Measurements from ENCODE around the gene LTBP1. TPM values are rescaled to one million over a fixed set of nuclear protein-coding genes. Genes with fewer than 3 reads are reported as not detected.

LTBP1 gene
- total and polyA plus RNA-seq, 11 donors, result 23.5 to 150 (median 102) TPM

GRCh38 chr2:33274524-33274923 lies 327.8 kb downstream of the LTBP1 start:
- intact Hi-C loops (cut with DNase I), result loop anchor here in 7 of 10 donors (5.0 to 10.0 kb wide), 5 partner anchors 100 to 500 kb away; no protein-coding TSS in a partner anchor
- Histone ChIP-seq H3K27me3 (no peaks in the 10 kb centered on the region), H3K36me3 (peaks cover 0 to 68% (median 21%) of the 10 kb centered on the region in 9 donors), H3K27ac (no peak overlapping the region), H3K9me3 (no peaks in the 10 kb centered on the region), H3K4me3 (no peak overlapping the region), H3K4me1 (peaks cover 0 to 19% (median 0%) of the 10 kb centered on the region in 12 donors)
- ATAC-seq (no peak), DNase-seq (no peak)
- WGBS, 4 donors, result 90 to 92% (median 91%) methylated on average over 5 of the region's 5 CpGs
- TF ChIP-seq POLR2A (IDR thresholded peaks at IDR 0.05), result no peak
- TF ChIP-seq, protein P1, sequence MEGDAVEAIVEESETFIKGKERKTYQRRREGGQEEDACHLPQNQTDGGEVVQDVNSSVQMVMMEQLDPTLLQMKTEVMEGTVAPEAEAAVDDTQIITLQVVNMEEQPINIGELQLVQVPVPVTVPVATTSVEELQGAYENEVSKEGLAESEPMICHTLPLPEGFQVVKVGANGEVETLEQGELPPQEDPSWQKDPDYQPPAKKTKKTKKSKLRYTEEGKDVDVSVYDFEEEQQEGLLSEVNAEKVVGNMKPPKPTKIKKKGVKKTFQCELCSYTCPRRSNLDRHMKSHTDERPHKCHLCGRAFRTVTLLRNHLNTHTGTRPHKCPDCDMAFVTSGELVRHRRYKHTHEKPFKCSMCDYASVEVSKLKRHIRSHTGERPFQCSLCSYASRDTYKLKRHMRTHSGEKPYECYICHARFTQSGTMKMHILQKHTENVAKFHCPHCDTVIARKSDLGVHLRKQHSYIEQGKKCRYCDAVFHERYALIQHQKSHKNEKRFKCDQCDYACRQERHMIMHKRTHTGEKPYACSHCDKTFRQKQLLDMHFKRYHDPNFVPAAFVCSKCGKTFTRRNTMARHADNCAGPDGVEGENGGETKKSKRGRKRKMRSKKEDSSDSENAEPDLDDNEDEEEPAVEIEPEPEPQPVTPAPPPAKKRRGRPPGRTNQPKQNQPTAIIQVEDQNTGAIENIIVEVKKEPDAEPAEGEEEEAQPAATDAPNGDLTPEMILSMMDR (IDR thresholded peaks at IDR 0.05), result no peak

GRCh38 chr2:33275689-33276444 lies 329.1 kb downstream of the LTBP1 start:
- ATAC-seq (peak; percentile 40 to 80 (median 71)), DNase-seq (peak in 4 of 5 donors; percentile 29 to 66 (median 44))
- TF ChIP-seq, protein P1 (IDR thresholded peaks at IDR 0.05), result no peak
- no peak for TF ChIP-seq POLR2A (IDR thresholded peaks at IDR 0.05)
- H3K4me3 ChIP-seq, result no peak overlapping the region
- peaks cover 0 to 21% (median 0%) of the 10 kb centered on the region in 12 donors for H3K4me1 ChIP-seq
- no peaks in the 10 kb centered on the region for H3K27me3 ChIP-seq
- 66 to 81% (median 73%) methylated on average over 12 of the region's 12 CpGs for WGBS, 4 donors
- no peaks in the 10 kb centered on the region for H3K9me3 ChIP-seq
- intact Hi-C loops (cut with DNase I), result loop anchor here in 6 of 10 donors (5.0 to 10.0 kb wide), 4 partner anchors 99 to 501 kb away; no protein-coding TSS in a partner anchor
- peak overlapping the region in 7 of 12 donors; percentile 9 to 89 (median 55) for H3K27ac ChIP-seq
- peaks cover 0 to 81% (median 27%) of the 10 kb centered on the region in 9 donors for H3K36me3 ChIP-seq

GRCh38 chr2:33277002-33277426 lies 330.3 kb downstream of the LTBP1 start:
- 48 to 81% (median 62%) methylated on average over 5 of the region's 5 CpGs for WGBS, 4 donors
- TF ChIP-seq POLR2A (IDR thresholded peaks at IDR 0.05), result no peak
- TF ChIP-seq, protein P1 (IDR thresholded peaks at IDR 0.05), result no peak
- Histone ChIP-seq H3K27ac (peak overlapping the region in 10 of 12 donors; percentile 34 to 89 (median 58)), H3K4me1 (peaks cover 0 to 21% (median 0%) of the 10 kb centered on the region in 12 donors), H3K9me3 (no peaks in the 10 kb centered on the region), H3K27me3 (no peaks in the 10 kb centered on the region), H3K4me3 (no peak overlapping the region), H3K36me3 (peaks cover 0 to 84% (median 34%) of the 10 kb centered on the region in 9 donors)
- DNase-seq (no peak), ATAC-seq (peak; percentile 10 to 46 (median 26))
- intact Hi-C loops (cut with DNase I), result loop anchor here in 6 of 10 donors (5.0 to 10.0 kb wide), 4 partner anchors 98 to 502 kb away; no protein-coding TSS in a partner anchor
